ENCODE measurements around the gene RABAC1. TPM values are rescaled to one million over a fixed set of nuclear protein-coding genes. Genes with fewer than 3 reads are reported as not detected.

The RABAC1 gene
- total and polyA plus RNA-seq, 4 donors, result 87.9 to 291 (median 263) TPM

GRCh38 chr19:41990028-41990427, 30.9 kb upstream of the RABAC1 start:
- H3K9me3 ChIP-seq (ENCODE audit: control insufficient read depth in 4 of 4, insufficient read depth in 3 of 4, low read length in 3 of 4), result peaks cover 0 to 4% (median 0%) of the 10 kb centered on the region in 4 donors
- TF ChIP-seq, protein P1, sequence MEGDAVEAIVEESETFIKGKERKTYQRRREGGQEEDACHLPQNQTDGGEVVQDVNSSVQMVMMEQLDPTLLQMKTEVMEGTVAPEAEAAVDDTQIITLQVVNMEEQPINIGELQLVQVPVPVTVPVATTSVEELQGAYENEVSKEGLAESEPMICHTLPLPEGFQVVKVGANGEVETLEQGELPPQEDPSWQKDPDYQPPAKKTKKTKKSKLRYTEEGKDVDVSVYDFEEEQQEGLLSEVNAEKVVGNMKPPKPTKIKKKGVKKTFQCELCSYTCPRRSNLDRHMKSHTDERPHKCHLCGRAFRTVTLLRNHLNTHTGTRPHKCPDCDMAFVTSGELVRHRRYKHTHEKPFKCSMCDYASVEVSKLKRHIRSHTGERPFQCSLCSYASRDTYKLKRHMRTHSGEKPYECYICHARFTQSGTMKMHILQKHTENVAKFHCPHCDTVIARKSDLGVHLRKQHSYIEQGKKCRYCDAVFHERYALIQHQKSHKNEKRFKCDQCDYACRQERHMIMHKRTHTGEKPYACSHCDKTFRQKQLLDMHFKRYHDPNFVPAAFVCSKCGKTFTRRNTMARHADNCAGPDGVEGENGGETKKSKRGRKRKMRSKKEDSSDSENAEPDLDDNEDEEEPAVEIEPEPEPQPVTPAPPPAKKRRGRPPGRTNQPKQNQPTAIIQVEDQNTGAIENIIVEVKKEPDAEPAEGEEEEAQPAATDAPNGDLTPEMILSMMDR (IDR thresholded peaks at IDR 0.05; ENCODE audit: control extremely low read depth, extremely low read depth), result no peak
- H3K9ac ChIP-seq (ENCODE audit: insufficient read depth in 1 of 2, low read length in 2 of 2), result no peak overlapping the region
- WGBS, 2 donors, result 88 to 92% methylated on average over 4 of the region's 4 CpGs
- ATAC-seq (ENCODE audit: insufficient read depth, low FRiP score) (no peak), DNase-seq (no peak)
- peaks cover 0 to 6% (median 0%) of the 10 kb centered on the region in 5 donors for H3K4me1 ChIP-seq (ENCODE audit: control insufficient read depth in 5 of 5, insufficient read depth in 5 of 5, low read length in 5 of 5)
- H3K27me3 ChIP-seq (ENCODE audit: control insufficient read depth in 3 of 3, insufficient read depth in 3 of 3, low read length in 2 of 3), result peaks cover 2 to 27% (median 18%) of the 10 kb centered on the region in 3 donors
- no peak overlapping the region for H3K27ac ChIP-seq (ENCODE audit: low read depth in 1 of 2, low read length in 1 of 2)
- H3K36me3 ChIP-seq (ENCODE audit: control insufficient read depth in 4 of 4, insufficient read depth in 4 of 4, low read length in 4 of 4), result no peaks in the 10 kb centered on the region
- H3K4me3 ChIP-seq, result no peak overlapping the region

DNA sequence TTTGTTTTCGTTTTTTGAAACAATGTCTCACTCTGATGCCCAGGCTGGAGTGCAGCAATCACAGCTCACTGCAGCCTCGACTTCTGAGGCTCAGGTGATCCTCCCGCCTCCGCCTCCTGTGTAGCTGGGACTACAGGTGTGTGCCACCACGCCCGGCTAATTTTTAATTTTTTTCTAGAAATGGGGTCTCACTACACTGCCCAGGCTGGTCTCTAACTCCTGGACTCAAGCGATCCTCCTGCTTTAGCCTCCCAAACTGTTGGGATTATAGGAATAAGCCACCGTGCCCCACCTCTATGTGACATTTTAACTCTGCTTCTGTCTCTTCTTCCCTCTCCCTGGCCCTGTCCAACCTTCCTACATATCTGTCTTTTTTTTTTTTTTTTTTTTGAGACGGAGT, 29.8 kb upstream of the RABAC1 start:
- H3K36me3 ChIP-seq (ENCODE audit: control insufficient read depth in 4 of 4, insufficient read depth in 4 of 4, low read length in 4 of 4), result no peaks in the 10 kb centered on the region
- no peak overlapping the region for H3K27ac ChIP-seq (ENCODE audit: low read depth in 1 of 2, low read length in 1 of 2)
- no peak overlapping the region for H3K9ac ChIP-seq (ENCODE audit: insufficient read depth in 1 of 2, low read length in 2 of 2)
- WGBS, 2 donors, result 86 to 90% methylated on average over 9 of the region's 9 CpGs
- H3K4me1 ChIP-seq (ENCODE audit: control insufficient read depth in 5 of 5, insufficient read depth in 5 of 5, low read length in 5 of 5), result peaks cover 0 to 6% (median 0%) of the 10 kb centered on the region in 5 donors
- peaks cover 0 to 21% (median 12%) of the 10 kb centered on the region in 3 donors for H3K27me3 ChIP-seq (ENCODE audit: control insufficient read depth in 3 of 3, insufficient read depth in 3 of 3, low read length in 2 of 3)
- ATAC-seq (ENCODE audit: insufficient read depth, low FRiP score) (no peak), DNase-seq (no peak)
- no peak overlapping the region for H3K4me3 ChIP-seq
- TF ChIP-seq, protein P1 (IDR thresholded peaks at IDR 0.05; ENCODE audit: control extremely low read depth, extremely low read depth), result no peak
- no peaks in the 10 kb centered on the region for H3K9me3 ChIP-seq (ENCODE audit: control insufficient read depth in 4 of 4, insufficient read depth in 3 of 4, low read length in 3 of 4)

DNA sequence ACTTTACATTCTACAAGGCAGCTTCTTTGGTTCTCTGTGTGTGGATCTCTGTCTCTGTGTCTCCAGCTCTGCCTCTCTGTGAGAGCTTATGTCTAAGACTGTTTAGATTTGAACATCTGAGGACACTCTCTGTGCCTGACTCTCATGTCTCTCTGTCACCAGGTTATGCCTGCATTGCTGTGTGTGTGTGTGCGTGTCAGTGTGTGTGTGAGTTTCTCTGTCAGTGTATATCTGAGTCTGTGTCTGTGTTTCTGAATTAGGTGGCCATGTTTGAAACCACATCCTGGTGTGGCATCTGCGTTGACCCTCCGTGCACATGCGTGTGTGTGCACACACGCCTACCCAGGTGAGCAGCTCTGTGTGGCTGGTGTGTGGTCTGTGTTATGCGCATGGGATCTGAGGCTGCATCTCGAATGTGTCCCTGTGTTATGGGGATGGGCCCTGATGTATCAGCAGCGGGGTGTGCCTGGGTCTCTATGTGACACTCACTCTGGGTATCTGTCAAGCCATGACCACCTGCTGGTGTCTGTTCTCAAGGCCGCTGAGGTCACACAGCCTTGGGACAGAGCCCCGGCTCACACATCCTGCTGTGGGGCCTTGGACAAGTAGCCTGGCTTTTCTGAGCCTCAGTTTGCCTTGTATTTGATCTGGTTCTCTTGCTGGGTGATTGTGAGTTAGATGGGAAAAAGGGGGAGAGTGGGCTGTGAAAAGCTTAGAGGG, 28.2 kb upstream of the RABAC1 start:
- Histone ChIP-seq H3K27ac (ENCODE audit: low read depth in 1 of 2, low read length in 1 of 2) (no peak overlapping the region), H3K9ac (ENCODE audit: insufficient read depth in 1 of 2, low read length in 2 of 2) (no peak overlapping the region), H3K4me3 (no peak overlapping the region), H3K4me1 (ENCODE audit: control insufficient read depth in 5 of 5, insufficient read depth in 5 of 5, low read length in 5 of 5) (no peaks in the 10 kb centered on the region), H3K27me3 (ENCODE audit: control insufficient read depth in 3 of 3, insufficient read depth in 3 of 3, low read length in 2 of 3) (peaks cover 0 to 10% (median 2%) of the 10 kb centered on the region in 3 donors), H3K9me3 (ENCODE audit: control insufficient read depth in 4 of 4, insufficient read depth in 3 of 4, low read length in 3 of 4) (no peaks in the 10 kb centered on the region), H3K36me3 (ENCODE audit: control insufficient read depth in 4 of 4, insufficient read depth in 4 of 4, low read length in 4 of 4) (no peaks in the 10 kb centered on the region)
- 85 to 88% methylated on average over 10 of the region's 10 CpGs for WGBS, 2 donors
- TF ChIP-seq, protein P1 (IDR thresholded peaks at IDR 0.05; ENCODE audit: control extremely low read depth, extremely low read depth), result no peak
- ATAC-seq (ENCODE audit: insufficient read depth, low FRiP score), result no peak
- no peak for DNase-seq
